ENCODE results near the gene PRELID2. TPM values are rescaled to one million over a fixed set of nuclear protein-coding genes. Genes with fewer than 3 reads are reported as not detected.

The PRELID2 gene
- total and polyA plus RNA-seq, 2 donors (not counting 3 experiments of a cell fraction or from before 2014, with no cell fraction given), result 3.2 to 16.4 TPM

GRCh38 chr5:145764325-145764724 is 70.8 kb downstream of the PRELID2 start:
- Histone ChIP-seq H2AFZ (ENCODE audit: low read depth, low read length) (no peak overlapping the region), H3K4me3 (replicated peaks in 1 of 3; ENCODE audit: insufficient read depth in 1 of 3, low read depth in 1 of 3, low read length in 3 of 3) (no peak overlapping the region), H3K4me1 (ENCODE audit: control insufficient read depth, extremely low read depth, insufficient read depth, low read length) (peaks cover 3% of the 10 kb centered on the region), H3K9me3 (replicated peaks; ENCODE audit: control insufficient read depth, insufficient read depth, low read length) (no peaks in the 10 kb centered on the region), H4K20me1 (replicated peaks; ENCODE audit: control insufficient read depth, extremely low read depth, insufficient read depth, low read length) (no peaks in the 10 kb centered on the region), H3K9me1 (replicated peaks; ENCODE audit: control insufficient read depth, extremely low read depth, insufficient read depth, low read length) (no peaks in the 10 kb centered on the region), H3K4me2 (ENCODE audit: insufficient read depth, low read length) (no peak overlapping the region), H3K36me3 (ENCODE audit: control insufficient read depth in 2 of 2, extremely low read depth in 1 of 2, insufficient read depth in 2 of 2, low read length in 2 of 2) (no peaks in the 10 kb centered on the region), H3K79me2 (ENCODE audit: control insufficient read depth, insufficient read depth, low read length) (no peaks in the 10 kb centered on the region), H3K27ac (ENCODE audit: insufficient read depth, low read depth, low read length) (no peak overlapping the region), H3K27me3 (ENCODE audit: control insufficient read depth in 2 of 2, insufficient read depth in 2 of 2, low read length in 2 of 2) (no peaks in the 10 kb centered on the region), H3K9ac (replicated peaks; ENCODE audit: extremely low read depth, insufficient read depth, low read length) (no peak overlapping the region)
- no TSS peak for BruUV-seq (replicated peaks)
- CTCF ChIA-PET, result no interaction called here
- POLR2A ChIA-PET, result no interaction called here
- intact Hi-C loops (cut with micrococcal nuclease) (no loop called here), dilution Hi-C loops (cut with MboI; ENCODE audit: extremely low pct_ligation_motif_present, low sequenced_read_pairs) (no loop called here)
- DNase-seq (ENCODE audit: low read depth, low spot score) (peak; percentile 47), FAIRE-seq (peak; percentile 56)
- no peak for TF ChIP-seq MYC (IDR thresholded peaks at IDR 0.05; ENCODE audit: low read depth, low read length)
- no peak for TF ChIP-seq CTCF (IDR thresholded peaks at IDR 0.05; ENCODE audit: extremely low read depth in 1 of 2, insufficient read depth in 1 of 2, low read depth in 1 of 2, low read length in 2 of 2)
- TF ChIP-seq EZH2 (IDR thresholded peaks at IDR 0.05; ENCODE audit: borderline replicate concordance, low read depth, low read length, severe bottlenecking), result no peak
- TF ChIP-seq MAX (IDR thresholded peaks at IDR 0.05; ENCODE audit: insufficient read depth, insufficient read length), result no peak
- no peak for TF ChIP-seq JUN (IDR thresholded peaks at IDR 0.05; ENCODE audit: borderline replicate concordance, insufficient read depth, insufficient read length, low read depth)
- no peak for TF ChIP-seq POLR2A (IDR thresholded peaks at IDR 0.05; ENCODE audit: low read depth, low read length)
- no peak for TF ChIP-seq FOS (IDR thresholded peaks at IDR 0.05; ENCODE audit: borderline replicate concordance, insufficient read depth, low read length)
- no peak for TF ChIP-seq POLR2AphosphoS5 (IDR thresholded peaks at IDR 0.05; ENCODE audit: insufficient read depth, low read depth, low read length)
- no peak for TF ChIP-seq GATA2 (IDR thresholded peaks at IDR 0.05; ENCODE audit: insufficient read depth, insufficient read length, low read depth, low read length)
